NCI-H2171 treated with DMSO at 0.1 percent for 48 hours (cell line): Measurements from ENCODE around the gene SYNDIG1L.
A peak's percentile ranks its signal among the peaks of the same experiment; 100 is the strongest.

ENCODE experiments used
- DNase-seq: peaks from one replicate; lab custom pipeline; 2025; lab: John Stamatoyannopoulos, UW

The SYNDIG1L gene

DNA sequence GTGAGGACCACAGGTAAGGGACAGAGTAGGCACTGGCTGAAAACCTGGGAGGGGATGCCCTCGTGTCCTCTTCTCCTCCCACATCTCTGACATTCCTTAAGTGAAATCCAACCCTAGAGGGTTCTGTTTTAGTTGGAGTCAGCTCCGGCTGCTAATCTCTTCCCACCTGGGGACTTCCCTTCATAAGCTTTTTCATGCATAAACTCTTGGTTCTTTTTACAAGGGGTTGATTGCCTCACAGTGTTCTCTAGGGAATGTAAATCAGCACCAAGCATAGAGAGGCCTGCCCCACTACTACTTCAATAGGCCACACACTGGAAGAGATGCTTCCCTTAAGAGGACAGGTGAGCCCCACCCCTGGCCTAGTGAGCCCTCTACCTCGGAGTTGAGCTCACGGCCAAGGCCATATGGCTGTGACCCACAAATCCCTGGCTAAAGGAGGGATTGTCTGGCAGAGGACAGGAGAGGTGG, 3.2 kb upstream of the SYNDIG1L start:
- peak; percentile 91 for DNase-seq

DNA sequence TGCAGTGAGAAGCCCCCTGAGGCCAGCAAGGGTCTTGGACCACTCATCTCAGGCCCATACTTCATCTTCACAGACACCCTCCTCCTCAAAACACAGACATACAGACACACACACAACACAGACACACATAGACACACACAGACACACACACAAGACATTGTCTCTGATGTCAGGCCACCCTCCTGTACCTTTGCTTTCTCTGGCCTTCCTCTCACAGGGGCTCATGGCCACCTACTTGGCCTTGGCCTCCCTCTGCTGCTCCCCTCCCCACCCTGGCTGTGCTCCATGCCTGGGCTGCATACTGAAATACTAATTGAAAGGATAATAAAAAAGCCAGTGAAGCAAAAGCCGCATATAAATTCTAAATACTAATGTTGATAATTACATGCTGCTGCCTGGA, 1.6 kb upstream of the SYNDIG1L start:
- DNase-seq, result no peak

DNA sequence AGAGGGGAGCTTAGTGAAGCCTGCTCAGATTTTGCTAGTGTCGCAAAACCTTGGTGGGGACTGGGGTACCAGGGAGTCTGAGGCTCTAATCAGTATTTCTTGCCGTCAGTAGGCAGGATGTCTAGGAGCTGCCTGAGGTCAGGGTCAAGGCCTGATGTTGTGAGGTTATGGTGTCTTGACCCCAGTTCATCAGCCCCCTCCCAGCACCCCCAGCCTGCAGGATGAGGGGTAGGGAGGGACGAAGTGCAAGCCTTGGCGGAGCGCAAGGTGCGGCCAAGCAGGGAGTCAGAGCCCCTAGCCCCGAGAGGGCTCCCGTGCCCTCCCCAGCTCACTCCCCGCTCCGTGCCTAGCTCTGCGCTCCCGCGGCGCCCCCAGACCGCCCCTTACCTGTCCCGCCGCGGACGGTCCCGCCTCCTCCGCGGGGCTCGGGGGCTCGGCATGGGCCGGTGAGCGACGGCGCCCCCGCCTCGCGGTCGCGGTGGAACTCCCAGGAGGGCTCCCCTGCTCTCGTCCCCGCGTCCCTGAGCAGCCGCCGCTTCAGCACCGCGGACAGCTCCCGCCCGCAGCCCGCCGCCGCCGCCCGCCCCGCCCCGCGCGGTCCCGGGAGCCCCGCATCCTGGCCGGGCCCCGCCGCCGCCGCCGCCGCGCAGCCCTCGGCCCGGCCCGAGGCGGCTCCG, 347 bp downstream of the SYNDIG1L start:
- DNase-seq, result no peak

DNA sequence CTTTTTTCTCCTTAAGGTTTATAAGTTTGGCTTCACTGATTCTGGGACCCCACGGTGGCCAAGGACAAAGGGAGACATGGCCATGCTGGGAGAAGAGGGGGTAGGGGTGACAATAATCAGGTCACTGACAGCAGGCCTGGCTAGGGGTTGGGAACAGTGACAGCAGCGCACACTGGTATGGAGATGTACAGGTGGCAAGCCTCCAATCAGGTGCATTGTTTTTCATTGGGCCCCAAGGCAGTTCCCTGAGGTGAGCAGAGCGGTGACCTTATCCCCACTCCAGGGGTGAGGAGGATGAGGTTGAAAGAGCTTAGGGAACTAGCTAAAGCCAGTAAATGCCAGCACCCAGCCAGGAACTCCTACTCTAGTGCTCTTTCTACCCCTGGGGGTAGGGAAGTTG, 1.4 kb downstream of the SYNDIG1L start:
- no peak for DNase-seq

DNA sequence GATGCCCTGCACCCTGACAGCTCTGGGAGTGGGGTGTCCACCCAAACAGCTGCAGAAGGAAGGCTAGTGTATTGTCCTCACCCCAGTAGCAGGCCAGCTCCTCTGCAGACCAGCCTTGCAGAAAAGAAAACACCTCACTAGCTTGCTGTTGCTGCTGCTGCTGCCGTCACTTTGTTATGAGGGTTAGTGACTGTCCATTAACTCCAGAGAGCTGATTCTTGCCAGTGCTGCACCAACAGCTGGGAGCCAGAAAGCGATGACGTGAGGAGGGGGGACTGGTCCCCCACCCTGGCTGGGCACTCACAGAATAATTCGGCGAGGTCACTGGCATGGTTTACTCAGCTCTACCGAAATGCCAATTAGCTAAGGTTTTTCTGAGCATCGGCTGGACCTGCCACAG, 2.8 kb downstream of the SYNDIG1L start:
- DNase-seq, result no peak

DNA sequence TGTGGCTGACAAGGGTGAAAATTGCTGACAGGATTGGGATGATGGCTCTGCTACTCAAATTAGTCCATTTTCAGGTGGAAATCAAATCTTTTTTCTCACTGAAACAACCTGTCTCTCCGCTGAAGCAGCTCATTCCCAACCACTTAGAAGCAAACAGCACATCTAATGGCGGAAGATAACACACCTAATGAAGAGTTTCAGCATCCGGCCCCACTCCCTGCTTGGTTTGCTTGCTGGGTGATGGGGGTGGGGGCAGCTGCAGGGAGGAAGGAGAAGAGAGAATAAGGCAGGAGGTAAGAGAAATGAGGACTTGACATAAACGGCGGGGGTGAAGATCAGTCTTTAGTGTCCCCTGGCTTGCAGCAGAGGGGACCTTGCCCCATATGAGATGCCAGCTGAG, 4.0 kb downstream of the SYNDIG1L start:
- no peak for DNase-seq

DNA sequence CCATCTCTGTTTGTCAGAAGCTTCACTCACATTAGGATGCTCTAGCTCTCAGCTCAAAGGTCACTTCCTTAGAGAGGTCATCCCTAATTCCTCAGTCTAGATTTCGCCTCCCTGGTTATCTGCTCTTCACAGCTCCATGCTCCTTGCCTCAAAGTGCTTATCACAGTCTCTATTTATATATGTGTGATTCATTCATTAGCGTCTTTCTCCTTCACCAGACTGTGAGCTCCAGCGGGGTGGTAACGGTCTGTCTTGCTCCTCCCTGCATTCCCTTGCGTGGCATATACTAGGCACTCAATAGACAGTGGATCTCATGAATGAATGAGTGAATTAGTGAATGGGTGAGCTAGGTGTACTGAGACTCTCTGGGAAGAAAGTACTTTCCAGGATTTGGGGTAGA, 6.9 kb downstream of the SYNDIG1L start:
- DNase-seq, result no peak

DNA sequence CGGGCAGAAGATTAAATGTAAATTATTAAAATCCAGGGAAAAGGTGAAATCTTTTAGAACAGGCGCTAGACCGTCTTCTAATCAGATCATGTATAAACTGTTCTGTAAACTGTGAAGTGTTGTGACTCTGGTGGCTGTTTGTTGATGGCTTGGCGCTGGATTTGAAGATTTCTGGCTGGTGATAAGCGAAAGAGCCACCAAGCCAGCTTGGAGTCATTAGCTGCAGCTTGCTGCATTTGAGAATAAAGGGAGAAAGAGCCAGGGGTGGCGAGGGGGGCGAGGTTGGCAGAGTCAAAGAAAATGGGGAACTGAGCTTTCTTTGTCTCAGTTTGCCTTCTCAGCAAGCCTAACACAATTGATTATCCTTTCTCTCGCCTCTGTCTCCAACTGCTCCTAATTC, 8.0 kb downstream of the SYNDIG1L start:
- DNase-seq, result no peak

DNA sequence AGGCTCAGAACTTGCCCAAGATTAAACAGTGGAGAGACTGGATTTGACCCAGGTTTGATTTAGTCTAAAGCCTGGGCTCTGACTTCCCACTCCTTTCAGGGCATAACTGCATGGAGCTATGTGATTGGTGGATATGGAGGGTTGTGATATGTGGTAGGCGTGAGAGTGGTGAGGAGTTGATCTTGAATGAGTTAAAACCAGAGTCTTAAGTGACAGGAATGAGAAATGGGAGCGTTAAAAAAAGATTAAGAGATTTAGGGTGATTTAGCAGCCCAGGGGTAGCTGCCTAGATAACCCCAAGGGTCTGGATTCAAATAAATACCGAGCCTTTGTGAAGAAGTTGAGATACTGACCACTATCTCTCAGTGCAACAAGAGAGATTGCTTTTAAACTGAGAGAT, 8.4 kb downstream of the SYNDIG1L start:
- no peak for DNase-seq

DNA sequence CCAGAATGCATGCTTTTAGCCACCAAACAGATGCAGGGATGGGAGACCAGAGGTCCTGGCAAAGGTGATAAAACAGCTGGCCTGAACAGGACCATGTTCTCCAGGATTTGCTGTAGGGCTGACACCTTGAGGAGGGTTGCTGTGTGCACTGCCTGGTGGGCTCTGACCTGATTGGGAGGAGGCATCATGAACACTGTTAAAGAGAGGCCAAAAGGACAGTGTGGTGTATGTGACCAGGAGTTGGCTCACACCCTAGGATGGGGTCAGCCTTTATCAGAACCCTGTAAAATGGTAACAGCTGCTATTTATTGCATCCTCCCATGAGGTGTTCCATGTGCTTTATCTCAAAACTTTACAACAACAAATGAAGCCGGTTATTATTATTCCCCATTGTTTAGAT, 8.8 kb downstream of the SYNDIG1L start:
- no peak for DNase-seq

DNA sequence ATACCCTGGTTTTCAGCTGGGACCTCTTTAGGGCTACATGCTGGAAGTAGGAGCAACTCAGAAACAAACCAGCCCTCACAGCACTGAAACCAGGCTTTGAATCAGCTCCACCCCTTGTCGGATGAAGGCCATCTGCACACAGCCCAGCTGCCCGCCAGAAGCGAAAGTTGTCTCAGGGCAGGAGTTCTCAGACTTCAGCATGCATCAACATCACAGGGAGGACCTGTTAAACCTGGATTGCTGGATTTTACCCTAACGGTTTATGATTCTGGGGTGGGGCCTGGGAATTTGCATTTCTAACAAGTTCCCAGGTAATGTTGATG, 10.9 kb downstream of the SYNDIG1L start:
- peak; percentile 45 for DNase-seq

DNA sequence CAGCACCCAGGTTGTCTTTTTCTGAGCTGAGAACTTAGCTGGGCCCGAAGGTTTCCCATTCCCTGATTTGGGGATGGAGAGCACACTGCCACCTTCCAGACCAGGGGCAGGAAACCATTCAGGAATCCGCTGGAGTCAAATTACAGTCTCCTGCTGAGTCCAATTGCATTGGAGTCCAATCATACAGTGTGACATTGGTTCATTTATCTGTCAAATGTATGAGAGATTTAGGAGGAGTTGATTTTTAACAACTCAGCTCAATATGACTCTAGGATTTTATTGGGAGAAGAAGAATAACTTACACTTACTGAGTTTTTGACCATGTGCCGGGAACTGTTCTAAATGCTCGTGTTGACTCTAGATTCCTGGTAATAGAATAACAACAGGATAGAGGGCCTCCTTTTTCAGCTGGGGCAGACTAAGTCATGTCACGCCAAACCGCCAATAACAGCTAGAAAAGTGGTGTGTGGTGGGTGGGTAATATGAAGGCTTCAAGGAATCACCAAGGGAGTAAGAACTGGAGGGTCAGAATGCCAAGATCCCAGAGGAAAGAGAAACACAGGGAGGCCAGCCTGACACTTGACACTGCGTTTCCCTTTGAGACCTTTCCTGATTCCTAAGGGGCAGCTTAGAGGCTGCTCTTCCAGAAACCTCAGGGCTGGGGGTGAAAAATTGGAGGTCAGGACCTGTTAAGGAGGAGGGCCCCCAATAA, 11.5 kb downstream of the SYNDIG1L start:
- no peak for DNase-seq

DNA sequence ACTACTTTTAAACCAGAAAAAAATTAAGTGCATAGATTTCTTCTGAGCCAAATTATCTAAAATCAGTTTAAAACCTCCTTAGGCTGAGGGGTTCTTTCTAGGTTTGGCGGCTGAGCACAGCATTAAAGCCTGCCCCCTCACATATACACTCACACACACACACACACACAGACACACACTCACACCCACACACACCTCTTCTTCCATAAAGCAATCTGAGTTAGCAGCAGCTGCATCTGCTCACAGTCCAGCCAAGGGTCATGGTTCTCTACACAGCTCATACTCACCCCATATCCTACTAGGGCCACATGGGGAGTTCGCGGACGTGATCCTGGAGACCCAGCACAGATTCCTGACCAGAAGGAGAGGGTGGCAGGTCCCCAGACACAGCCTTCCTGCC, 12.4 kb downstream of the SYNDIG1L start:
- no peak for DNase-seq

DNA sequence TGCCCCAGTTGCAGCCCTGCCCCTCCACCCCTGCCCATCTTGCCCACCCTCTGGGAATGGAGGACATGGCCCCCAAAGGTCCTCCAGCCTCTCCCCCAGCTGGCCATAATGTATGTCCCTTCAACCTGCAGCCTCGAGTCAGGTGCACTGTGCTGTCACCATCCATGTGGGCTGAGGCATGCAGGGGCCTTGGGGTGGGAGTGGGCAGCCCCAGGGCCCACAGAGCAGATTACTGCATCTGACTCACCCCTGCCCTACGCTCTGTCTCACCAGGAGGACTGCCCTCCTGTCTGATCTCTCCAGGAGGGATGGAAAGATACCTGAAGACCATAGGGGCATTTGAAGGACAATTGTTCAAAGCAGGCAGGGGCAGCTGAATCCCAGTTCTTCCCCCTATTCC, 13.3 kb downstream of the SYNDIG1L start:
- DNase-seq, result no peak

DNA sequence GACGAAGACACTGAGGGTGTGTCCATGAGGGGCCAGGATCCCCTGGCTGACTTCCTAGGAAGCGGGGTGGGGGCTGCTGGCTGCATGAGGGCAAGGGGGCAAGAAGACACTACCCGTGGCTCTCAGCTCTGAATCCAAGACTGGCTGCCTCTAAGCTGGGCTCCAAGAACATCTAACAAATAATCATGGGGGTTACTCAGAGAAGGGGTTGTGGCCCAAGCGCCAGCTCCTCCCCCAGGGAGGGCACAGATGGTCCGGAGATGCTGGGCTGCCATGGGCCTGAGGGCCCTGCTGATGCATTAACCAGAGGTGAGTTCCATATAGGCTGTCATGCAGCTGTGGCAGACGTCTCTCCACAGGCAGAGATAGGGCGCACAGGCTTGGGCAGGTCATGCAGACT, 14.3 kb downstream of the SYNDIG1L start:
- DNase-seq, result no peak

DNA sequence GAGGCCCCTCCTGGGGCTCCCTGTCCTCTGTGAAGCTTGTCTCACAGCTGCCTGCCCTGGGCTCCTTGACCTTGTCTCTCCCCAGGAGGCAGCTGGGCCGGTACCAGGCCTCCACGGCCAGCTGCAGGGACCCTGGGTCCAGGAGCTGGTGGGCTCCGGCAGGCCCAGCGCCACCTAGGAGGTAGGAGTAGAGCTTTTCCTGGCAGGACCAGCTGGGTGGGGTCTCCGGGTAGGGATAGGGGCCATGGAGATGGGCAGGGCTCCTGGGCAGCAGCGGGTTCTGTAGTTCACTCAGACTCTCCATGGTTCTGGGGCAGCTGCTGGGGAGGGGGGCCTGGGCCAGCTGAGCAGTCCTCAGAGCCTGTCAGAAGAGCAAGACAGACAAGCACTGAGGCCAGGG, 16.6 kb downstream of the SYNDIG1L start:
- DNase-seq, result no peak

DNA sequence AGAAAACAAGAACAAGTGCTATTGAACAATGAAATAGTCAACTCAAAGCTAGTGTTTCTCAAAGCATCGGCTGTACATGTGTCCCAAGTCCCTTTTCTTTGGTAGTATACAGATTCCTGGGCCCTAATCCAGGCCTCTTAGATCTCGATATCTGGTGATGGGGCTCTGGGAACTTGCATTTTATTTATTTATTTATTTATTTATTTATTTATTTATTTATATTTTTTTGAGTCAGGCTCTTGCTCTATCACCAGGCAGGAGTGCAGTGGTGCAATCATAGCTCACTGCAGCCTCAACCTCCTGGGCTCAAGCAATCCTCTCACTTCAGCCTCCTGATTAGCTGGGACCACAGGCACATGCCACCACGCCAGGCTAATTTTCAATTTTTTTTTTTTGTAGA, 17.1 kb downstream of the SYNDIG1L start:
- no peak for DNase-seq

DNA sequence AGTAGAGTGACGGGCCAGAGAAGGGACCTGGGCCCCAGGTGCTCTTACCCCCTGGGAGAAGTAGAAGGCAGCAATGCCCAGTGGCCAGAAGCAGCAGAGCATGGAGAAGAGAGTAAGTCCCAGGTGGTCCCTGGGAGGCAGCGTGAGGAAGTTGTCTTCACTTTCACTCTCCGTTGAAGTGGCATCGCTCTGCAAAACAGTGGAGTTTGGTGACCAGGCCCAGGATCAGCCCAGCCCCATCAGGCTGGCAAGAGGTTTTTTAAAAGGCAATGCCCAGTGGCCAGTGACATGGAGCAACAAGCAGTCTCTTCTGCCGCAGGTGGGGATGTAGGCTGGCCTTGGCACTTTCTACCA, 18.2 kb downstream of the SYNDIG1L start:
- no peak for DNase-seq

DNA sequence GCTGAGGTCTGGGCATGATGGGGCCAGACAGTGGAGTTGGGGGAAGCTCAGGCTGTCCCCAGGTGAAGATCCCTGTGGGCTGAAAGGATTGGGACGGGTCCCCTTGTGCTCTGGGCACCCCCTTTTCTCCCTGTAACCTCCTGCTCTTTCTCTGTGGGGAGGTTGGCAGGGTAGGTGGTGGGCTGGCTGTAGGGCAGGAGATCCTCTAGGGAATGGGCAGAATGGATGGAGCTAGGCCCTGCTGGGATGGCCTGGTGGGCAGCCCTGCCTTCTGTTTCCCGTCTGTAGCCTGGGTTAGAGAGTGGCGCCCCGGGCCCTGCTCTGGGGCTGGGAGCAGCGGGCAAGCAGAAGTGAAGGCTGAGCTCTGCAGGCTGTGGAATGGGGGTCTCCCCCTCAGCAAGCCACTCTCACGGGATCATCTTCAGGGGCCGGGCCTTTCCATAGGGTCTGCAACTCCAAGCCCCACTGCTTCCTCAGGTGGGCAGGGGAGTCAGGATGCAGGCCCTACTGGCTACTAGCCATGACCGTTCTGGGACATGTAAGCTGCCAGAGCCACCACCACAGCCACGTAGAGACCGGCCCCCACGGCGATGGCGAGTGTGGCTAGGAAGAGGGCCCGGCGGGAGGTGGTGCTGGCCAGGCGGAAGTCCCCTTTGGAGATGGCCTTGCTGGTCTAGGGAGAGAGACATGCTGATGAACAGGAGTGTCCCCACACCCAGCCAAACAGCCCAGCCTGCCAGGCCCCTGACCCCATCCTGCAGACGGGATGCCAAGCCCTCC, 18.8 kb downstream of the SYNDIG1L start:
- no peak for DNase-seq

DNA sequence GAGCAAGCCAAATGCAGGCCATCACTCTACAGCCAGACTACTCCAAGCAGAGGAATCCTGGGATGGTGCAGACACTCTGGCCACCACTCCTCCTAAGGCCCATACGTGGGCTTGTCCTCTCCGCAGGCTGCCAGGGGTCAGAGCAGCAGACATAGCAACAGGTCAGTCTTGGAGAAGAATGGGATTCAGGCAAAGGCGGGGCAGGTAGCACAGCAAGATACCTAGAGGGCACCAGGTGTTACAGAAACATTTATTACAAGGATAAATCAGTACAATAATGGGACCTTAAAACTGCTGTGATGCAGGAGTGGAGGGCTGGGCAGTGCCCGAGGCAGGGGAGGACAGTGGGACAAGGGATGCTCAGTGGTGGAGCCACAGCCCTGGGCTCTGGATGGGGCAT, 20.3 kb downstream of the SYNDIG1L start:
- DNase-seq, result no peak

DNA sequence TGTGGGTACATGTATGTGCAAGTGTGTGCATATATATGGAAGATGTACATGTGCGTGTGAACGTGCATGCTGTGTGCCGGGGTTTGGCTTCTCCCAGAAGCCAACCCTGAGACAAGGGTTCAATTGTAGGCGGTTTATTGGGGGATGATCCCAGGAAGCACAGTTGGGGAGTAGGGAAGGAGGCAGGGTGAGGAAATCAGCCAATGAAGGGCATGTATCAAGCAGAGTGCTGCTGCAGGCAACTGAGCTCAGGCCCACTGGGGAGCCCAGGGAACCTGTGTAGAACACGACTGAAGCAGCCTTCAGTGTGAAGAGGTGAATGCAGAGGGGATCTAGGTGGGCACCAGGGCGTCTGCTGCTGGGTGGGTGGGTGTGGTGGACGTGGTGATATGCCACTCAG, 21.6 kb downstream of the SYNDIG1L start:
- DNase-seq, result no peak

DNA sequence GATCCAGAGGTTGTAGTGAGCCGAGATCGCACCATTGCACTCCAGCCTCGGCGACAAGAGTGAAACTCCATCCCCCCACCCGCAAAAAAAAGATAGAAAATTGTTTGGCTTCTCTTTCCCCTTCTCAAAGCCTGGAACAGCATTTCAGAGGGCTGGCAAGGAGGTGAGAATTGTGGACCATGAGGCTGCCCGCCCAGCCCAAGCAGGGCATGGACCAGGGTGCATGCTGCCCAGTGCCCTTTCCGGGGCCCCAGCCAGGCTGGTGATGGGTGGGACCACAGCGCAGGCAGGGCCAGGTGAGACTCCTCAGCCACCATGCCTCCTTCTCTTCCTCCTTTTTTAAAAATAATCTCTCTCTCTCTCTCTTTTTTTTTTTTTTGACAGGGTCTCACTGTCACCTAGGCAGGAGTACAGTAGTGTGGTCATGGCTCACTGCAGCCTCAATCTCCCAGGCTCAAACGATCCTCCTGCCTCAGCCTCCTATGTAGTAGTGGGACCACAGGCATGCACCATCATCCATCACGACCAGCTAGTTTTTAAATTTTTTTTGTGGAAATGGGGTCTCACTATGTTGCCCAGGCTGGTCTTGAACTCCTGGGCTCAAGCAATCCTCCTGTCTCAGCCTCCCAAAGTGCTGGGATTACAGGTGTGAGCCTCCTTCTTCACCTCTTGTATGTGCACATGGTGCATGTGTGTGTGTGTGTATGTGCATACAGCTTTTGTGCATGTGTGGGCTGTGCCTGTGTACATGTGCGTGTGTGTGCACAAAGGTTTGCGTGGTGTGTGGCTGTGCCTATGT, 22.2 kb downstream of the SYNDIG1L start:
- DNase-seq, result no peak
